ENCODE data around the gene FOXP2. TPM values are rescaled to one million over a fixed set of nuclear protein-coding genes. Genes with fewer than 3 reads are reported as not detected.

FOXP2 gene
- total RNA-seq, 4 donors from 2014 or later: 5.6 to 22.1 (median 6.7) TPM

DNA sequence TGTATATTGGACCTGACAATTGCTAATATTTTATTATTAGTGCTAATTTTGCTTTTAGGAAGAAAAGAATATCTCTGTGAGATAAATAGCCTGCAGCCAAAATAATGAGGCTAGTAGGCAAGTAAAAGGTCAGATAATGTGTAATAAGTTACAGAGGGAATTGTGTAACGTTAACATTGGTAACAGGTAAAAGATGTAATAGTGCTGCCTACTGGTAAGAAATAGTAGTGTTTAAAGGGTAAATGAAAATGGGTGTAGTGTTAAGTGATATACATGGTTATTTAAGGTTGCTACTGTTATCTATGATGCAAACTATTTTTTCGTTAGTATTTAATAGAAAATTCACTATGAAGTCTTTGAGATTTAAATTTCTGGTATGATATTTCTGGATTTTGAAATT is 9.2 kb upstream of the FOXP2 start:
- WGBS, 2 donors: 16 to 25% methylated on average over 2 of the region's 2 CpGs
- Histone ChIP-seq H3K9me3 (no peaks in the 10 kb centered on the region), H3K27me3 (no peaks in the 10 kb centered on the region), H3K4me1 (no peaks in the 10 kb centered on the region), H3K4me3 (no peak overlapping the region), H3K36me3 (no peaks in the 10 kb centered on the region), H3K27ac (no peak overlapping the region)
- TF ChIP-seq, protein P1, sequence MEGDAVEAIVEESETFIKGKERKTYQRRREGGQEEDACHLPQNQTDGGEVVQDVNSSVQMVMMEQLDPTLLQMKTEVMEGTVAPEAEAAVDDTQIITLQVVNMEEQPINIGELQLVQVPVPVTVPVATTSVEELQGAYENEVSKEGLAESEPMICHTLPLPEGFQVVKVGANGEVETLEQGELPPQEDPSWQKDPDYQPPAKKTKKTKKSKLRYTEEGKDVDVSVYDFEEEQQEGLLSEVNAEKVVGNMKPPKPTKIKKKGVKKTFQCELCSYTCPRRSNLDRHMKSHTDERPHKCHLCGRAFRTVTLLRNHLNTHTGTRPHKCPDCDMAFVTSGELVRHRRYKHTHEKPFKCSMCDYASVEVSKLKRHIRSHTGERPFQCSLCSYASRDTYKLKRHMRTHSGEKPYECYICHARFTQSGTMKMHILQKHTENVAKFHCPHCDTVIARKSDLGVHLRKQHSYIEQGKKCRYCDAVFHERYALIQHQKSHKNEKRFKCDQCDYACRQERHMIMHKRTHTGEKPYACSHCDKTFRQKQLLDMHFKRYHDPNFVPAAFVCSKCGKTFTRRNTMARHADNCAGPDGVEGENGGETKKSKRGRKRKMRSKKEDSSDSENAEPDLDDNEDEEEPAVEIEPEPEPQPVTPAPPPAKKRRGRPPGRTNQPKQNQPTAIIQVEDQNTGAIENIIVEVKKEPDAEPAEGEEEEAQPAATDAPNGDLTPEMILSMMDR (IDR thresholded peaks at IDR 0.05): peak in 5 of 6 experiments; percentile 20 to 82 (median 57)
- TF ChIP-seq POLR2A (IDR thresholded peaks at IDR 0.05): no peak
- DNase-seq: no peak
- intact Hi-C loops (cut with DNase I): no loop called here

DNA sequence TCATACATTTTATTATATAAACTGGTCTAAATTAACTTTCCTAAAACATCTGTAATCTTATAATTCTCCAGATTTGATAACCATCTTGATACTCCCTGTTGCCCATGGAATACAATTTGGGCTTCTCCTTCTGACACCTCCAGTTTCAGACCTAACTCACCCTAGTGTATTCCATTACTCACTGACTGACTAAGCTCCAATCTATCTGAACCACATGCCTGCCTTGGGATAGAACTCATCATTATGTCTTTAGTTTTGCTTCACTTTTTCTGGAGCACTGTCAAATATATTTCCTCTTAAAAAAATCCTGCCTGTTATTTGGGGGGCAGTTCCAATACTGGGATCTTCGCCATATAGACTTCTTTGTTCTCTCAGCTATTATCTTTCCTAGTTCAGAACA is 4.9 kb upstream of the FOXP2 start:
- H3K27ac ChIP-seq: no peak overlapping the region
- H3K9me3 ChIP-seq: no peaks in the 10 kb centered on the region
- no peaks in the 10 kb centered on the region for H3K36me3 ChIP-seq
- TF ChIP-seq, protein P1 (IDR thresholded peaks at IDR 0.05): no peak
- no peak for TF ChIP-seq POLR2A (IDR thresholded peaks at IDR 0.05)
- WGBS, 2 donors: 73 to 94% methylated on average over 1 of the region's 1 CpG
- H3K4me1 ChIP-seq: peaks cover 0 to 36% (median 3%) of the 10 kb centered on the region in 3 donors
- no peak overlapping the region for H3K4me3 ChIP-seq
- no peak for DNase-seq
- H3K27me3 ChIP-seq: no peaks in the 10 kb centered on the region
- intact Hi-C loops (cut with DNase I): loop anchor here (5.0 kb wide), 1 partner anchor 322 kb away; no protein-coding TSS in a partner anchor

DNA sequence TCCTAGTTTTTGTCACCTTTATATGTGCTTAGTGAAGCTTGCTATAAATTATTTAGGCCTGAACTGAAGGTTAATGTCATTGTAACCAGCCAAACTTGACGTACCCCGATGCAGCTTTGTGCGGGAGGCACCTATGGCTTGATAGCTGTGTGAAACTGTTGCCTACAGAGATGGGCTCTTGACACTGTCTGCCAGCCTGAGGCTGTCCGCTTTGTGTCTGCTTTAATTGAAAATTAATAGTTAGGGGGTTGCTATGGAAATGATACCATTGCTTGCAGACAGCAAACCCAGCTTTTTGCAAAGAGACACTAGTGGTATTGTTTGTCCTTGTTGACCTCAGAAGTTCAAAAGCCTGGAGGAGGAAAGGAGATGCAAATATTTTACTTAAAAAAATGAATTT is 2.1 kb upstream of the FOXP2 start:
- H3K27me3 ChIP-seq: no peaks in the 10 kb centered on the region
- no peak for DNase-seq
- H3K36me3 ChIP-seq: no peaks in the 10 kb centered on the region
- H3K9me3 ChIP-seq: no peaks in the 10 kb centered on the region
- intact Hi-C loops (cut with DNase I): loop anchor here (5.0 kb wide), 1 partner anchor 325 kb away; no protein-coding TSS in a partner anchor
- H3K4me1 ChIP-seq: peaks cover 0 to 46% (median 3%) of the 10 kb centered on the region in 3 donors
- TF ChIP-seq, protein P1 (IDR thresholded peaks at IDR 0.05): no peak
- no peak for TF ChIP-seq POLR2A (IDR thresholded peaks at IDR 0.05)
- H3K27ac ChIP-seq: peak overlapping the region in 3 of 4 donors; percentile 36 to 92 (median 86)
- WGBS, 2 donors: 58 to 62% methylated on average over 4 of the region's 4 CpGs
- H3K4me3 ChIP-seq: peak overlapping the region in 3 of 4 donors; percentile 2 to 22 (median 5)

DNA sequence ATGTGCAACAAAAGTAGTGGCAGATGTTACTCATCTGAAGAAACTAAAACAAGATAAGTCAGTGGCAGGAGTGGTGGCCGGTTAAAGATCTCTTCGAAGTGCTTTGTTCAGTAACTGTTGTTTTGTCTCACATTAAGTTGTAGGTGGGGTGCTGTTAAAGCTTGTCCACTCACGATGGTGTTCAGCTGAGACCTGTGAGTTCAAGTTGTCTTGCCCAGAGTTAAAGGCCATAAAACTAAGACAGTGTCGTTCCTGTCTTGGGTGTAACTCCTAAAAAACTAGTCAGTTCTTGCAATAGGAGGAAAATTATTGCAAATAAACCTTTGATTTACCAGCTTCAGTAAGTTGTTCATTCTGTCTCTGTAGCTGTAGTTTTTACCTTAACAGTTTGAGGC is 857 bp upstream of the FOXP2 start:
- intact Hi-C loops (cut with DNase I): loop anchor here (5.0 kb wide), 1 partner anchor 326 kb away; no protein-coding TSS in a partner anchor
- DNase-seq: no peak
- 26 to 27% methylated on average over 4 of the region's 4 CpGs for WGBS, 2 donors
- Histone ChIP-seq H3K4me1 (peaks cover 0 to 51% (median 3%) of the 10 kb centered on the region in 3 donors), H3K27ac (peak overlapping the region; percentile 83 to 92 (median 86)), H3K4me3 (peak overlapping the region in 3 of 4 donors; percentile 46 to 63 (median 47)), H3K27me3 (no peaks in the 10 kb centered on the region), H3K9me3 (no peaks in the 10 kb centered on the region), H3K36me3 (no peaks in the 10 kb centered on the region)
- TF ChIP-seq, protein P1 (IDR thresholded peaks at IDR 0.05): no peak
- TF ChIP-seq POLR2A (IDR thresholded peaks at IDR 0.05): no peak

DNA sequence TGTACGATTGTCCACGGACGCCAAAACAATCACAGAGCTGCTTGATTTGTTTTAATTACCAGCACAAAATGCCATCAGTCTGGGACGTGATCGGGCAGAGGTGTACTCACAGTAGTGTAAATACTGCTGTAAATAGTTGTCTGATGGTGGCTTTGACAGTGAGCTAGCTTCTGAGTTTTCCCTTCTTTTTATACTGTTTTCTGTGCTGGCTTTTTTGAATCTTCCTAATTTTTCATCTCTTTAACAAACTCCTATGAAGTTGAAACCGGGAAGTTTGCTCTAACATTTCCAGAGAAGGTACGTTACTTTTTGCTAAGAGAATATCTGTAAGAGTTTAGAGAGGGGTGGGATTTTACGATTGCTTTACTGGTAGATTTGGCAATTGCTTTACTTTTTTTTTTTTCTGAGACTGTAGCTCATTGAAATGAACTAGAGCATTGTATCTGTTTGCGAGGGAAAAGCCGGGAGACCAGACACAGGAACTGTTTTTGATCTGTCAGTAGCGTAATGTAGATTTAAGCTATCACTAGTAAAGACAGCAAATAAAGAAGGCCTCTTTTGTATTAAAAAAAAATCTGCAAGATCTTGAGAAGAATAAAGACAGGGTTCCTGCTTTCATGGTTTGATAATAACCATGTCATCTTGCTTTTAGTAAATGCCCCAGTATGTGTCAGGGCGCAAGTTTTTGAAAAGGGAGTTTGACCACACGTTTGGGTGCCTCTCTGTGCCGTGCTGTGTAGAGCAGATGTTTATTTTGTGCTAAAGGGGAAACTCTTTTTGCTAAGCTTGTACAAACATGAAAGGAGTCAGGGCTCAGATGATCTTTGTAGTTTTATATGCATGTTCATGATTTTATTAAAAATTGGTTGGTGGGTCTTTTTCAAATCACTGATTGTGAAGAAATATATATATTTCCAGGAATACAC is 712 bp downstream of the FOXP2 start:
- no peaks in the 10 kb centered on the region for H3K9me3 ChIP-seq
- no peaks in the 10 kb centered on the region for H3K36me3 ChIP-seq
- H3K27ac ChIP-seq: peak overlapping the region; percentile 83 to 92 (median 86)
- no peaks in the 10 kb centered on the region for H3K27me3 ChIP-seq
- H3K4me3 ChIP-seq: peak overlapping the region; percentile 28 to 63 (median 46)
- intact Hi-C loops (cut with DNase I): no loop called here
- WGBS, 2 donors: 17 to 21% methylated on average over 14 of the region's 14 CpGs
- TF ChIP-seq, protein P1 (IDR thresholded peaks at IDR 0.05): no peak
- TF ChIP-seq POLR2A (IDR thresholded peaks at IDR 0.05): no peak
- H3K4me1 ChIP-seq: peaks cover 0 to 66% (median 3%) of the 10 kb centered on the region in 3 donors
- DNase-seq: no peak
